H1 (cell line): Measurements from ENCODE around the gene SH3PXD2A. TPM values are rescaled to one million over a fixed set of nuclear protein-coding genes. Genes with fewer than 3 reads are reported as not detected.

Experiments used
- CTCF ChIA-PET: fragments of 300-600 bp; sonication (Branson Sonifier 250); formaldehyde crosslinking; loops from one replicate; lab custom pipeline; 2021; ENCODE audit not compliant: partially characterized antibody; lab: Charles Lee
- POLR2A ChIA-PET: fragments of 300-600 bp; sonication (Branson Sonifier 250); formaldehyde crosslinking; loops from one replicate; lab custom pipeline; 2021; ENCODE audit warnings: inconsistent platforms; ENCODE audit not compliant: partially characterized antibody; lab: Charles Lee
- DNase-seq, 2 experiments: peaks; one replicate each; pipeline versions ENCODE4 v3.0.0 to v3.0.0-alpha.2; 2010 to 2022; ENCODE audit warnings: low spot score in 2 of 2, low read depth in 1 of 2, mixed read lengths in 1 of 2
- FAIRE-seq: peaks from 2 replicates; lab custom pipeline; 2011; peaks lifted over from hg19 to GRCh38; lab: Jason Lieb, UNC
- H2AFZ ChIP-seq: 2 replicates; pipeline ENCODE4 v1.8.1; 2012; ENCODE audit warnings: low read length, inconsistent platforms
- H2AK5ac ChIP-seq: 2 replicates; pipeline ENCODE4 v1.6.1; 2013; ENCODE audit warnings: low read depth, low read length
- H2BK120ac ChIP-seq: replicated peaks from 2 replicates; pipeline ENCODE3; 2013; ENCODE audit warnings: low read depth, low read length, inconsistent platforms
- H2BK12ac ChIP-seq: 2 replicates; pipeline ENCODE4 v1.6.1; 2013; ENCODE audit warnings: low read depth, low read length
- H2BK15ac ChIP-seq: 2 replicates; pipeline ENCODE4 v1.6.1; 2013; ENCODE audit warnings: low read length
- H2BK20ac ChIP-seq: 2 replicates; pipeline ENCODE4 v1.6.1; 2013; ENCODE audit warnings: low read length
- H2BK5ac ChIP-seq: 2 replicates; pipeline ENCODE4 v1.6.1; 2013; ENCODE audit warnings: low read depth, low read length
- H3K14ac ChIP-seq: 2 replicates; pipeline ENCODE4 v1.6.1; 2013; ENCODE audit warnings: inconsistent platforms; ENCODE audit not compliant: insufficient read length
- H3K18ac ChIP-seq: 2 replicates; pipeline ENCODE4 v1.6.1; 2013; ENCODE audit warnings: low read length; ENCODE audit errors: extremely low read depth
- H3K23ac ChIP-seq: 2 replicates; pipeline ENCODE4 v1.6.1; 2013; ENCODE audit warnings: inconsistent platforms; ENCODE audit not compliant: insufficient read length
- H3K23me2 ChIP-seq: 2 replicates; pipeline ENCODE4 v1.6.1; 2013; ENCODE audit warnings: low read depth, low read length
- H3K27ac ChIP-seq: 2 replicates; pipeline ENCODE4 v1.6.1; 2011; ENCODE audit warnings: low read depth, low read length, inconsistent platforms
- H3K27me3 ChIP-seq, 4 experiments: replicated peaks in 1 of 4; 1 replicate in 1 of 4; 2 replicates in 3 of 4; pipeline versions ENCODE4 v1.6.1 to v1.8.1; 2011 to 2013; ENCODE audit warnings: low read length in 3 of 4, mild to moderate bottlenecking in 3 of 4, inconsistent platforms in 2 of 4, mixed read lengths in 2 of 4, moderate library complexity in 1 of 4; ENCODE audit not compliant: control insufficient read depth in 3 of 4, insufficient read depth in 3 of 4; ENCODE audit errors: extremely low read depth in 1 of 4
- H3K36me3 ChIP-seq, 4 experiments: 2 replicates each; pipeline versions ENCODE4 v1.6.1 to v1.8.1; 2011 to 2013; ENCODE audit warnings: mild to moderate bottlenecking in 4 of 4, low read length in 3 of 4, moderate library complexity in 2 of 4, control low read depth in 1 of 4, inconsistent platforms in 1 of 4; ENCODE audit not compliant: insufficient read depth in 4 of 4, control insufficient read depth in 2 of 4
- H3K4ac ChIP-seq: replicated peaks from 2 replicates; pipeline ENCODE3; 2013; ENCODE audit warnings: low read length, low read depth, mixed read lengths, inconsistent platforms; ENCODE audit not compliant: insufficient read length
- H3K4me1 ChIP-seq, 4 experiments: replicated peaks in 1 of 4; 1 replicate in 1 of 4; 2 replicates in 3 of 4; pipeline versions ENCODE4 v1.6.1 to v1.8.1; 2011 to 2013; ENCODE audit warnings: low read length in 3 of 4, inconsistent platforms in 2 of 4, mixed read lengths in 1 of 4; ENCODE audit not compliant: insufficient read depth in 4 of 4, control insufficient read depth in 3 of 4
- H3K4me2 ChIP-seq, 2 experiments: 2 replicates each; pipeline versions ENCODE4 v1.6.1 to v1.8.1; 2011 to 2013; ENCODE audit warnings: low read depth in 2 of 2, low read length in 2 of 2, control low read depth in 1 of 2, inconsistent platforms in 1 of 2, mild to moderate bottlenecking in 1 of 2; ENCODE audit not compliant: insufficient read depth in 1 of 2
- H3K4me3 ChIP-seq, 4 experiments: fragments of 200-600, 300-600 bp in 1 of 4; sonication (generic), shearing (Covaris generic), sonication (Bioruptor Twin) in 1 of 4; 2 replicates each; pipeline versions ENCODE4 v1.5.1 to v1.8.1; 2011 to 2016; ENCODE audit warnings: low read length in 4 of 4, low read depth in 3 of 4, control low read depth in 2 of 4, inconsistent platforms in 2 of 4, mild to moderate bottlenecking in 2 of 4, mixed read lengths in 1 of 4, moderate library complexity in 1 of 4; ENCODE audit not compliant: insufficient read depth in 2 of 4; ENCODE audit errors: extremely low read depth in 1 of 4
- H3K56ac ChIP-seq: replicated peaks from 2 replicates; pipeline ENCODE3; 2013; ENCODE audit warnings: low read depth, mild to moderate bottlenecking, mixed read lengths, low read length, inconsistent platforms; ENCODE audit not compliant: insufficient read length
- H3K79me1 ChIP-seq: 2 replicates; pipeline ENCODE4 v1.6.1; 2013; ENCODE audit warnings: low read depth, low read length, control low read depth
- H3K79me2 ChIP-seq, 2 experiments: 2 replicates each; pipeline versions ENCODE4 v1.6.1 to v1.8.1; 2012 to 2013; ENCODE audit warnings: low read length in 2 of 2, mild to moderate bottlenecking in 2 of 2, inconsistent platforms in 1 of 2; ENCODE audit not compliant: insufficient read depth in 2 of 2, control insufficient read depth in 1 of 2
- H3K9ac ChIP-seq, 4 experiments: replicated peaks in 1 of 4; 1 replicate in 1 of 4; 2 replicates in 3 of 4; pipeline versions ENCODE4 v1.6.1 to v1.8.1; 2011 to 2013; ENCODE audit warnings: low read depth in 3 of 4, low read length in 3 of 4, control low read depth in 2 of 4, mild to moderate bottlenecking in 2 of 4, moderate library complexity in 2 of 4, inconsistent platforms in 1 of 4; ENCODE audit errors: extremely low read depth in 1 of 4
- H3K9me3 ChIP-seq, 2 experiments: 2 replicates each; pipeline versions ENCODE4 v1.6.1 to v1.8.1; 2012 to 2013; ENCODE audit warnings: mild to moderate bottlenecking in 2 of 2, moderate library complexity in 2 of 2, control low read depth in 1 of 2, inconsistent platforms in 1 of 2, low read depth in 1 of 2, low read length in 1 of 2, mixed read lengths in 1 of 2; ENCODE audit not compliant: insufficient read depth in 2 of 2
- H4K20me1 ChIP-seq, 2 experiments: replicated peaks in 1 of 2; 2 replicates each; pipeline versions ENCODE3 to v1.8.1; 2011 to 2013; ENCODE audit warnings: inconsistent platforms in 2 of 2, low read length in 2 of 2, mild to moderate bottlenecking in 1 of 2; ENCODE audit not compliant: insufficient read depth in 2 of 2, control insufficient read depth in 1 of 2
- H4K5ac ChIP-seq: 2 replicates; pipeline ENCODE4 v1.6.1; 2013; ENCODE audit warnings: low read length, low read depth, mixed read lengths, inconsistent platforms; ENCODE audit not compliant: insufficient read length
- H4K8ac ChIP-seq: 2 replicates; pipeline ENCODE4 v1.8.0; 2013; ENCODE audit warnings: mild to moderate bottlenecking, moderate library complexity, low read length, inconsistent platforms; ENCODE audit not compliant: insufficient read depth; ENCODE audit errors: extremely low read depth
- H4K91ac ChIP-seq: replicated peaks from 2 replicates; pipeline ENCODE3; 2013; ENCODE audit warnings: low read length, mixed read lengths, inconsistent platforms; ENCODE audit not compliant: insufficient read length
- ASH2L ChIP-seq: fragments of 200-600, 300-600 bp; sonication (generic); IDR thresholded peaks from one replicate; pipeline ENCODE4 v1.7.1; 2017; ENCODE audit warnings: low read length
- EP300 ChIP-seq, 2 experiments: IDR thresholded peaks; 1 replicate in 1 of 2; 2 replicates in 1 of 2; pipeline ENCODE4 v1.6.1; 2011 to 2012; ENCODE audit warnings: low read depth in 2 of 2, low read length in 2 of 2, mild to moderate bottlenecking in 2 of 2, borderline replicate concordance in 1 of 2, inconsistent platforms in 1 of 2, moderate library complexity in 1 of 2
- GABPA ChIP-seq: IDR thresholded peaks from 2 replicates; pipeline ENCODE4 v1.6.1; 2011; ENCODE audit warnings: mild to moderate bottlenecking, low read length, moderate library complexity, borderline replicate concordance; ENCODE audit not compliant: insufficient read depth
- SUZ12 ChIP-seq: fragments of 200-600 bp; sonication (generic); IDR thresholded peaks from 2 replicates; pipeline ENCODE4 v1.6.1; 2012; ENCODE audit warnings: mild to moderate bottlenecking, inconsistent platforms, low read length, moderate library complexity, mixed read lengths
- TBP ChIP-seq: IDR thresholded peaks from 2 replicates; pipeline ENCODE4 v1.6.1; 2011; ENCODE audit warnings: low read depth, low read length, improper control_type of control experiment
- ZNF274 ChIP-seq: IDR thresholded peaks from 2 replicates; pipeline ENCODE4 v1.7.0; 2012; ENCODE audit warnings: low read length, borderline replicate concordance; ENCODE audit errors: extremely low read depth
- WGBS, 2 experiments: shearing (Covaris generic) in 1 of 2; methylation state at CpG; one replicate each; pipeline versions ENCODE4 v1.1.6 to v1.1.7; 2013 to 2015; ENCODE audit warnings: low lambda C conversion rate in 2 of 2, mixed read lengths in 2 of 2, inconsistent platforms in 1 of 2, low coverage in 1 of 2, missing lambda C conversion rate in 1 of 2; ENCODE audit not compliant: insufficient replicate concordance in 2 of 2, insufficient coverage in 1 of 2, insufficient read length in 1 of 2; ENCODE audit errors: extremely low coverage in 1 of 2, missing lambda C conversion rate in 1 of 2; 5-methylcytosine and 5-hydroxymethylcytosine counted together
- polyA plus RNA-seq, 7 experiments: library from polyadenylated mRNA; depleted of rRNA in 3 of 7; stranded (reverse) in 5 of 7; unstranded in 2 of 7; fragments of >200 nt in 5 of 7; fragments of 200-250 nt in 2 of 7; gene quantifications; 1 replicate in 5 of 7; 2 replicates in 1 of 7; 4 replicates in 1 of 7; pipeline versions ENCODE4 v1.2.1 to v1.2.3, GENCODE V29; 2011 to 2013; ENCODE audit warnings: missing spikeins in 2 of 7, mixed read lengths in 2 of 7
- total RNA-seq: library from RNA; stranded (reverse); fragmentation: NEBNext Ultra II Directional; extraction: Animal tissue kit (Norgen Biotek cat#: 25700); gene quantifications from 2 replicates; pipeline ENCODE4 v1.2.1, GENCODE V29; 2021
- TF ChIP-seq, protein P1 (sequence below), 3 experiments: IDR thresholded peaks; 1 replicate in 2 of 3; 2 replicates in 1 of 3; pipeline versions ENCODE4 v1.5.1 to v1.6.1; 2011; ENCODE audit warnings: low read length in 3 of 3, mild to moderate bottlenecking in 3 of 3, inconsistent platforms in 2 of 3, low read depth in 1 of 3, moderate library complexity in 1 of 3; ENCODE audit not compliant: insufficient read depth in 1 of 3; ENCODE audit errors: control extremely low read depth in 1 of 3
- TF ChIP-seq, protein P2 (sequence below): IDR thresholded peaks from 2 replicates; pipeline ENCODE4 v1.6.1; 2011; ENCODE audit warnings: low read length, improper control_type of control experiment

SH3PXD2A gene
- total and polyA plus RNA-seq, 2 of the 8 experiments (the other 6 are each of a cell fraction or from before 2014, with no cell fraction given) = 5.4 to 16.3 TPM

- H4K20me1 ChIP-seq = no peaks in the 10 kb centered on the region
- 92% methylated on average over 7 of the region's 7 CpGs; no CpG with 5 or more reads in 1 of the 2 experiments for WGBS, 2 experiments
- TF ChIP-seq ZNF274 = no peak
- TF ChIP-seq, protein P1, sequence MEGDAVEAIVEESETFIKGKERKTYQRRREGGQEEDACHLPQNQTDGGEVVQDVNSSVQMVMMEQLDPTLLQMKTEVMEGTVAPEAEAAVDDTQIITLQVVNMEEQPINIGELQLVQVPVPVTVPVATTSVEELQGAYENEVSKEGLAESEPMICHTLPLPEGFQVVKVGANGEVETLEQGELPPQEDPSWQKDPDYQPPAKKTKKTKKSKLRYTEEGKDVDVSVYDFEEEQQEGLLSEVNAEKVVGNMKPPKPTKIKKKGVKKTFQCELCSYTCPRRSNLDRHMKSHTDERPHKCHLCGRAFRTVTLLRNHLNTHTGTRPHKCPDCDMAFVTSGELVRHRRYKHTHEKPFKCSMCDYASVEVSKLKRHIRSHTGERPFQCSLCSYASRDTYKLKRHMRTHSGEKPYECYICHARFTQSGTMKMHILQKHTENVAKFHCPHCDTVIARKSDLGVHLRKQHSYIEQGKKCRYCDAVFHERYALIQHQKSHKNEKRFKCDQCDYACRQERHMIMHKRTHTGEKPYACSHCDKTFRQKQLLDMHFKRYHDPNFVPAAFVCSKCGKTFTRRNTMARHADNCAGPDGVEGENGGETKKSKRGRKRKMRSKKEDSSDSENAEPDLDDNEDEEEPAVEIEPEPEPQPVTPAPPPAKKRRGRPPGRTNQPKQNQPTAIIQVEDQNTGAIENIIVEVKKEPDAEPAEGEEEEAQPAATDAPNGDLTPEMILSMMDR (IDR thresholded peaks at IDR 0.05; ENCODE audit: control extremely low read depth in 1 of 3, insufficient read depth in 1 of 3, low read depth in 1 of 3, low read length in 3 of 3) = no peak
- no peak for TF ChIP-seq EP300 (IDR thresholded peaks at IDR 0.05; ENCODE audit: borderline replicate concordance in 1 of 2, low read depth in 2 of 2, low read length in 2 of 2)
- no peak for TF ChIP-seq TBP
- no peak for TF ChIP-seq GABPA
- TF ChIP-seq, protein P2, sequence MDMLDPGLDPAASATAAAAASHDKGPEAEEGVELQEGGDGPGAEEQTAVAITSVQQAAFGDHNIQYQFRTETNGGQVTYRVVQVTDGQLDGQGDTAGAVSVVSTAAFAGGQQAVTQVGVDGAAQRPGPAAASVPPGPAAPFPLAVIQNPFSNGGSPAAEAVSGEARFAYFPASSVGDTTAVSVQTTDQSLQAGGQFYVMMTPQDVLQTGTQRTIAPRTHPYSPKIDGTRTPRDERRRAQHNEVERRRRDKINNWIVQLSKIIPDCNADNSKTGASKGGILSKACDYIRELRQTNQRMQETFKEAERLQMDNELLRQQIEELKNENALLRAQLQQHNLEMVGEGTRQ = no peak
- no peak for TF ChIP-seq ASH2L
- no peak for TF ChIP-seq SUZ12
These were observed 127.2 kb downstream of the SH3PXD2A start for GRCh38 chr10:103727991-103728689.

More at GRCh38 chr10:103727991-103728689, 127.2 kb downstream of the SH3PXD2A start:
- no peak overlapping the region for H3K9ac ChIP-seq
- DNase-seq (no peak), FAIRE-seq (no peak)
- H2AK5ac ChIP-seq = no peak overlapping the region
- H3K27me3 ChIP-seq = no peaks in the 10 kb centered on the region
- no peak overlapping the region for H2AFZ ChIP-seq
- H2BK15ac ChIP-seq = no peak overlapping the region
- H4K91ac ChIP-seq = peak overlapping the region; percentile 46
- H4K8ac ChIP-seq = 0 out of 2 replicates have a peak overlapping the region, but pooled peaks have one; percentile 48
- no peak overlapping the region for H3K14ac ChIP-seq
- no peak overlapping the region for H3K56ac ChIP-seq
- ChIA-PET POLR2A (interaction anchor here (1.3 kb wide), 1 partner anchor 12 kb away, joined by 3 read pairs; no protein-coding TSS in a partner anchor), CTCF (interaction anchor here (0.6 to 23.1 kb wide), 14 partner anchors 9 to 160 kb away, joined by 3 to 304 read pairs (median 6); no protein-coding TSS in a partner anchor)
- peaks cover 0 to 18% (median 12%) of the 10 kb centered on the region in 4 experiments; a peak in 6 of 7 replicates for H3K4me1 ChIP-seq
- H2BK12ac ChIP-seq = no peak overlapping the region
- H4K5ac ChIP-seq = no peak overlapping the region
- no peak overlapping the region for H3K4me2 ChIP-seq
- H3K9me3 ChIP-seq = no peaks in the 10 kb centered on the region
- H2BK5ac ChIP-seq = no peak overlapping the region
- H3K36me3 ChIP-seq = no peaks in the 10 kb centered on the region
- H3K79me2 ChIP-seq = no peaks in the 10 kb centered on the region
- no peak overlapping the region for H3K4ac ChIP-seq
- no peak overlapping the region for H3K27ac ChIP-seq
- no peak overlapping the region for H3K4me3 ChIP-seq
- H3K18ac ChIP-seq = no peak overlapping the region
- no peak overlapping the region for H2BK120ac ChIP-seq
- H3K23me2 ChIP-seq = no peaks in the 10 kb centered on the region
- no peak overlapping the region for H2BK20ac ChIP-seq
- no peak overlapping the region for H3K23ac ChIP-seq
- no peaks in the 10 kb centered on the region for H3K79me1 ChIP-seq
